Endodermal cell (in vitro differentiated cells): ENCODE data around the gene ANO1. TPM values are rescaled to one million over a fixed set of nuclear protein-coding genes. Genes with fewer than 3 reads are reported as not detected.

Source experiments
- DNase-seq: peaks from one replicate; pipeline ENCODE4 v3.0.0-alpha.2; 2017
- H3K27ac ChIP-seq: 2 replicates; pipeline ENCODE4 v1.5.1; 2013; ENCODE audit warnings: mild to moderate bottlenecking, low read depth, low read length, moderate library complexity
- H3K27me3 ChIP-seq: 2 replicates; pipeline ENCODE4 v1.6.1; 2013; ENCODE audit warnings: mild to moderate bottlenecking, low read length, moderate library complexity; ENCODE audit not compliant: insufficient read depth, control insufficient read depth, poor library complexity, severe bottlenecking
- H3K36me3 ChIP-seq: 2 replicates; pipeline ENCODE4 v1.7.0; 2013; ENCODE audit warnings: mild to moderate bottlenecking, low read length, moderate library complexity; ENCODE audit not compliant: control insufficient read depth, insufficient read depth
- H3K4me1 ChIP-seq: one replicate; pipeline ENCODE4 v1.7.0; 2013; ENCODE audit warnings: low read length; ENCODE audit not compliant: control insufficient read depth, insufficient read depth
- H3K4me3 ChIP-seq: 2 replicates; pipeline ENCODE4 v1.5.1; 2013; ENCODE audit warnings: mild to moderate bottlenecking, low read length, moderate library complexity
- H3K9ac ChIP-seq: 2 replicates; pipeline ENCODE4 v1.6.1; 2013; ENCODE audit warnings: mild to moderate bottlenecking, low read length, moderate library complexity; ENCODE audit not compliant: poor library complexity, severe bottlenecking; ENCODE audit errors: extremely low read depth
- H3K9me3 ChIP-seq: 2 replicates; pipeline ENCODE4 v1.6.1; 2013; ENCODE audit warnings: mild to moderate bottlenecking, low read length, moderate library complexity; ENCODE audit not compliant: control insufficient read depth
- H3K27ac Mint-ChIP-seq: 2 replicates; pipeline ENCODE4 v1.8.0; 2020; ENCODE audit warnings: mixed read lengths
- H3K27me3 Mint-ChIP-seq: 2 replicates; pipeline ENCODE4 v1.8.0; 2021; ENCODE audit warnings: mild to moderate bottlenecking, mixed read lengths; ENCODE audit not compliant: insufficient read depth
- H3K36me3 Mint-ChIP-seq: 2 replicates; pipeline ENCODE4 v1.8.0; 2020; ENCODE audit warnings: low read depth, mixed read lengths
- H3K4me1 Mint-ChIP-seq: 2 replicates; pipeline ENCODE4 v1.8.0; 2020; ENCODE audit warnings: mixed read lengths
- H3K4me3 Mint-ChIP-seq: 2 replicates; pipeline ENCODE4 v1.8.0; 2020; ENCODE audit warnings: mild to moderate bottlenecking, moderate library complexity, mixed read lengths
- H3K9me3 Mint-ChIP-seq: 2 replicates; pipeline ENCODE4 v1.8.0; 2020; ENCODE audit warnings: mild to moderate bottlenecking, mixed read lengths
- WGBS, 2 experiments: methylation state at CpG; one replicate each; pipeline versions ENCODE4 v1.1.5 to v1.1.7; 2013; ENCODE audit warnings: missing lambda C conversion rate in 2 of 2, mixed read lengths in 1 of 2; ENCODE audit not compliant: insufficient coverage in 1 of 2, insufficient read length in 1 of 2; 5-methylcytosine and 5-hydroxymethylcytosine counted together
- total RNA-seq, 2 donors: library from RNA; stranded (reverse); fragmentation: NEBNext Ultra II Directional in 1 of 2; extraction: Animal tissue kit (Norgen Biotek cat#: 25700) in 1 of 2; gene quantifications; 2 replicates in 1 of 2; 3 replicates in 1 of 2; pipeline ENCODE4 v1.2.1, GENCODE V29; 2021
- TF ChIP-seq, protein P1 (sequence below): fragments of 200-600 bp; sonication (generic); conservative IDR thresholded peaks from 2 replicates; pipeline ENCODE4 v1.5.0; 2021; ENCODE audit warnings: antibody characterized with exemption, mild to moderate bottlenecking

The ANO1 gene
- total RNA-seq, 2 donors from 2014 or later: 3.0 to 7.7 TPM

DNA sequence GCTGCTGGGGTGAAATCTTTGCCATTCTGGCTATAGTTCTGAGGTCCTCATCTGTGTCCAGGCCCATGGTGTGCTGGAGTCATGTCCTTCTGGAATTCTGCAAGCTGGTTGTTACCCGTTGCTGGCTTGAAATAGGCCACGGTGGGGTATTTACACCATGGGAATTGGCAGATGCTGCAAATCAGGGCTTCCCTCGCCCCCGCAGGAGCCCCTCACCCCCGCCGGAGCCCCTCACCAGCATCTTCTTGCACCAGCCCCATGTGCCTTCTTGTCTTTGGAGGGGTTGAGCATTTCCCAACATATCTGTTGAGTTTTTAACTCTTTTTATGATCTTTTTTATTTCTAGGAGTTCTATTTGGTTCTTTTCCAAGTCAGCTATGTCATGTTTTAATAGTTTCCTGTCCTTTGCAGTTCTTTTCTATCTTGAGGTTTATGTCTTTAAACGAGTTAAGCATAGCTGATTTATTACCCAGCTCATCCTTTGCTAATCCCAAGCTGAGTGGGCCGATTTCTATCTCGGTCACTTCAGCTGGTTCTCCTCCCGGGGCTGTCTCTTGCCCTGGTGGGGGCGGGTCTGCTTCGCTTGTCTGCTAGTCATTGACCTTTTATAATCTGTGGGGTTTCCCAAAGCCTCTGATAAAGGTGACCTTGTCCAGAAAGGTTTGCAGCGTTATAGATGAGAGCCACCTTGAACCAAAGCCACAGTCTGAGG lies 17.6 kb downstream of the ANO1 start:
- no peak for DNase-seq
- H3K27ac Mint-ChIP-seq: no peak overlapping the region
- Histone ChIP-seq H3K9ac (no peak overlapping the region), H3K36me3 (no peaks in the 10 kb centered on the region), H3K9me3 (no peaks in the 10 kb centered on the region), H3K4me1 (no peaks in the 10 kb centered on the region), H3K27ac (no peak overlapping the region), H3K27me3 (no peaks in the 10 kb centered on the region), H3K4me3 (no peak overlapping the region)
- TF ChIP-seq, protein P1, sequence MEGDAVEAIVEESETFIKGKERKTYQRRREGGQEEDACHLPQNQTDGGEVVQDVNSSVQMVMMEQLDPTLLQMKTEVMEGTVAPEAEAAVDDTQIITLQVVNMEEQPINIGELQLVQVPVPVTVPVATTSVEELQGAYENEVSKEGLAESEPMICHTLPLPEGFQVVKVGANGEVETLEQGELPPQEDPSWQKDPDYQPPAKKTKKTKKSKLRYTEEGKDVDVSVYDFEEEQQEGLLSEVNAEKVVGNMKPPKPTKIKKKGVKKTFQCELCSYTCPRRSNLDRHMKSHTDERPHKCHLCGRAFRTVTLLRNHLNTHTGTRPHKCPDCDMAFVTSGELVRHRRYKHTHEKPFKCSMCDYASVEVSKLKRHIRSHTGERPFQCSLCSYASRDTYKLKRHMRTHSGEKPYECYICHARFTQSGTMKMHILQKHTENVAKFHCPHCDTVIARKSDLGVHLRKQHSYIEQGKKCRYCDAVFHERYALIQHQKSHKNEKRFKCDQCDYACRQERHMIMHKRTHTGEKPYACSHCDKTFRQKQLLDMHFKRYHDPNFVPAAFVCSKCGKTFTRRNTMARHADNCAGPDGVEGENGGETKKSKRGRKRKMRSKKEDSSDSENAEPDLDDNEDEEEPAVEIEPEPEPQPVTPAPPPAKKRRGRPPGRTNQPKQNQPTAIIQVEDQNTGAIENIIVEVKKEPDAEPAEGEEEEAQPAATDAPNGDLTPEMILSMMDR: no peak
- H3K9me3 Mint-ChIP-seq: no peaks in the 10 kb centered on the region
- 92 to 96% methylated on average over 11 to 13 of the region's 13 CpGs for WGBS, 2 experiments
- no peak overlapping the region for H3K4me3 Mint-ChIP-seq
- no peaks in the 10 kb centered on the region for H3K36me3 Mint-ChIP-seq
- peaks cover 6% of the 10 kb centered on the region for H3K27me3 Mint-ChIP-seq
- H3K4me1 Mint-ChIP-seq: no peaks in the 10 kb centered on the region

DNA sequence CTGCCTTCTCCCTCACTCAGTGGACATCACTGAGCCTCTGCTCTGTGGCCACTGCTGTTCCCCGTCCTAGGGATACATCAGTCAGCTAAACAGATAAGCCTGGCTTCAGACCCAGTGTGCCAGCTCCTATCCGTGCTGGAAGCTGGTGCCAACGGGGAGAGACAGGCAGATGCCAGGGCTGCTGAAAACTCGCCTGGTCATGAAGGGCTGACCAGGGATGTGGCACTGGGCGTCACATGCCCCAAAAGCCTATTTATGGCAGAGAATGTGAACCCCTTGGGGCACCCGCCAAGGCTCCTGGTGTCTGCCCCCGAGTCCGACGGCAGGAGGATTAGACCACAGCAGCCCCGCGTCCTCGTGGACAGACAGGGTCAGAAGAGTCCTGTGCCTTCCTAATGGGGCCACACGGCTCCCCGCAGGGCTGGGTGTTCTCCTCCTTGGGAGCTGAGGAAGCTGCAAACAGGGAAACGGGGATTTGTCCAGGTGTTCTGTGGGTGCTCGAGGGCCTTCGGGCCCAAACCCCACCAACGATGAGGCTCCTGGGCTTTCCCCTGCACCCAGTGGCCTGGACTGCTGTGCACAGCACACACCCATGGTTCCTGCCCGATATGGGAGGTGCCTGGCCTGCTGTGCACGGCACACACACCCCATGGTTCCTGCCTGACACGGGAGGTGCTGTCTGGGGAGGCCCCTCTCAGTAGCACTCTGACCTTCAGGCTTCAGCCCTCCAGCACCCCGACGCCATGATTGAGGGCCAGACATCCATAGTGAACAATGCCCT lies 19.9 kb downstream of the ANO1 start:
- H3K27me3 ChIP-seq: no peaks in the 10 kb centered on the region
- no peak overlapping the region for H3K9ac ChIP-seq
- no peak overlapping the region for H3K27ac ChIP-seq
- H3K9me3 ChIP-seq: no peaks in the 10 kb centered on the region
- no peaks in the 10 kb centered on the region for H3K4me1 ChIP-seq
- 88% methylated on average over 17 to 23 of the region's 23 CpGs for WGBS, 2 experiments
- no peaks in the 10 kb centered on the region for H3K36me3 ChIP-seq
- no peaks in the 10 kb centered on the region for H3K36me3 Mint-ChIP-seq
- TF ChIP-seq, protein P1: no peak
- peaks cover 2% of the 10 kb centered on the region for H3K27me3 Mint-ChIP-seq
- no peak for DNase-seq
- no peak overlapping the region for H3K27ac Mint-ChIP-seq
- H3K4me1 Mint-ChIP-seq: no peaks in the 10 kb centered on the region
- H3K9me3 Mint-ChIP-seq: no peaks in the 10 kb centered on the region
- no peak overlapping the region for H3K4me3 Mint-ChIP-seq
- no peak overlapping the region for H3K4me3 ChIP-seq

DNA sequence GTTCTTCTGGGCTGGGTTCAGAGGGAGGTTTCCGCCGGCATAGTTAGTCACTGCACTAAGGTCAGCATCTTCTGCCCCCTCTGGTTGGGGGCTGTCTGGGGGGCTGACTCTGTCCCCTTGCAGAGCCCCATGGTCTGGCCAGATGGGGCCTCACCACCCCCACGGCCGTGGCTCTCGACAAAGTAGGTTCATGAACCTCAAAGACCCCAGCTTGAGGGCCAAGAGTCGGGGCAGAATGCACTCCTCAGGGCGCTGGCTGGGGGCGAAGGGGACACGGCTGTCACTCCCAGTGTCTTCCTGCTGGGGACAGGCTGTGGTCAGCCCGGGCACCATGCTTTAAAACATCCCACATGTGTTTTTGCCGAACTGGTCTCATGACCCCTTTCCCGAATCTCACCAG lies 20.8 kb downstream of the ANO1 start:
- H3K36me3 ChIP-seq: no peaks in the 10 kb centered on the region
- H3K4me3 Mint-ChIP-seq: no peak overlapping the region
- H3K36me3 Mint-ChIP-seq: no peaks in the 10 kb centered on the region
- H3K27ac ChIP-seq: no peak overlapping the region
- no peaks in the 10 kb centered on the region for H3K9me3 ChIP-seq
- H3K4me1 Mint-ChIP-seq: peaks cover 5% of the 10 kb centered on the region
- peaks cover 2% of the 10 kb centered on the region for H3K27me3 Mint-ChIP-seq
- no peaks in the 10 kb centered on the region for H3K27me3 ChIP-seq
- H3K9ac ChIP-seq: no peak overlapping the region
- 93 to 99% methylated on average over 8 to 12 of the region's 12 CpGs for WGBS, 2 experiments
- no peak overlapping the region for H3K27ac Mint-ChIP-seq
- no peaks in the 10 kb centered on the region for H3K4me1 ChIP-seq
- DNase-seq: no peak
- TF ChIP-seq, protein P1: no peak
- H3K9me3 Mint-ChIP-seq: no peaks in the 10 kb centered on the region
- no peak overlapping the region for H3K4me3 ChIP-seq
